GM23248 (cell line): Measurements from ENCODE around the gene FPR2. TPM values are rescaled to one million over a fixed set of nuclear protein-coding genes. Genes with fewer than 3 reads are reported as not detected.

ENCODE experiments used
- DNase-seq: peaks from one replicate; pipeline ENCODE4 v3.0.0-alpha.2; 2015
- H2AFZ ChIP-seq: fragments of 200-600 bp; sonication (generic); 2 replicates; pipeline ENCODE4 v1.6.1; 2016; ENCODE audit warnings: antibody characterized with exemption
- H3F3A ChIP-seq: fragments of 200-600 bp; sonication (generic); 2 replicates; pipeline ENCODE4 v1.6.1; 2016; ENCODE audit warnings: mild to moderate bottlenecking, antibody characterized with exemption, mixed run types; ENCODE audit not compliant: insufficient read depth
- H3K27ac ChIP-seq: fragments of 200-600 bp; sonication (generic); 2 replicates; pipeline ENCODE4 v1.5.1; 2016; ENCODE audit warnings: mild to moderate bottlenecking
- H3K27me3 ChIP-seq: fragments of 200-600 bp; sonication (generic); replicated peaks from 2 replicates; pipeline ENCODE4 v1.6.1; 2016; ENCODE audit warnings: mild to moderate bottlenecking; ENCODE audit not compliant: insufficient read depth
- H3K36me3 ChIP-seq: fragments of 200-600 bp; sonication (generic); 2 replicates; pipeline ENCODE4 v1.6.1; 2016; ENCODE audit warnings: low read depth, mild to moderate bottlenecking
- H3K4me1 ChIP-seq: fragments of 200-600 bp; sonication (generic); 2 replicates; pipeline ENCODE4 v1.6.1; 2016; ENCODE audit warnings: mild to moderate bottlenecking; ENCODE audit not compliant: insufficient read depth
- H3K4me2 ChIP-seq: fragments of 200-600 bp; sonication (generic); one replicate; pipeline ENCODE4 v1.6.1; 2016; ENCODE audit warnings: mild to moderate bottlenecking; ENCODE audit not compliant: unreplicated experiment
- H3K4me3 ChIP-seq: fragments of 200-600 bp; sonication (generic); 2 replicates; pipeline ENCODE4 v1.5.1; 2016; ENCODE audit warnings: mild to moderate bottlenecking
- H3K79me2 ChIP-seq: fragments of 200-600 bp; sonication (generic); 2 replicates; pipeline ENCODE4 v1.6.1; 2016; ENCODE audit warnings: mild to moderate bottlenecking; ENCODE audit not compliant: insufficient read depth
- H3K9ac ChIP-seq: fragments of 200-600 bp; sonication (generic); 2 replicates; pipeline ENCODE4 v1.6.1; 2016; ENCODE audit warnings: mild to moderate bottlenecking
- H3K9me2 ChIP-seq: fragments of 200-600 bp; sonication (generic); 2 replicates; pipeline ENCODE4 v1.6.1; 2016; ENCODE audit warnings: mixed run types, mild to moderate bottlenecking, moderate library complexity; ENCODE audit not compliant: insufficient read depth
- H3K9me3 ChIP-seq: fragments of 200-600 bp; sonication (generic); one replicate; pipeline ENCODE4 v1.6.1; 2017; ENCODE audit warnings: low read depth
- H4K20me1 ChIP-seq: fragments of 200-600 bp; sonication (generic); 2 replicates; pipeline ENCODE4 v1.6.0; 2016; ENCODE audit not compliant: insufficient read depth
- EZH2 ChIP-seq: fragments of 200-600 bp; sonication (generic); IDR thresholded peaks from 2 replicates; pipeline ENCODE4 v1.6.1; 2018; ENCODE audit warnings: antibody characterized with exemption, mild to moderate bottlenecking; ENCODE audit not compliant: insufficient read depth, poor library complexity, severe bottlenecking
- EZH2phosphoT487 ChIP-seq: fragments of 200-600 bp; sonication (generic); IDR thresholded peaks from 2 replicates; pipeline ENCODE4 v1.6.1; 2018; ENCODE audit warnings: antibody characterized with exemption, moderate library complexity, mild to moderate bottlenecking, low read depth; ENCODE audit not compliant: insufficient read depth
- WGBS, 2 experiments: methylation state at CpG; one replicate each; pipeline ENCODE4 v1.1.6; 2015 to 2017; ENCODE audit warnings: low lambda C conversion rate in 2 of 2, low coverage in 1 of 2; ENCODE audit errors: missing lambda C conversion rate in 2 of 2; 5-methylcytosine and 5-hydroxymethylcytosine counted together
- in situ Hi-C: fragments of 300-500 bp; cut with MboI; formaldehyde crosslinking; loops from 2 replicates; pipeline ENCODE4 v1.15.0; 2020
- polyA plus RNA-seq: library from polyadenylated mRNA; unstranded; fragments of >200 nt; fragmentation: Nextera tagmentation; extraction: Ambion mirVana; gene quantifications from 2 replicates; pipeline ENCODE4 v1.2.1, GENCODE V29; 2016
- total RNA-seq: library from RNA; depleted of rRNA; stranded (reverse); fragments of >200 nt; shearing (Covaris generic); gene quantifications from 2 replicates; pipeline ENCODE4 v1.2.3, GENCODE V29; 2014

Gene FPR2
- total and polyA plus RNA-seq, 2 experiments from 2014 or later: not detected

- peak; percentile 45 for DNase-seq
- Histone ChIP-seq H3K9me3 (no peaks in the 10 kb centered on the region), H4K20me1 (no peaks in the 10 kb centered on the region), H3K4me2 (no peak overlapping the region), H2AFZ (no peak overlapping the region), H3K4me3 (no peak overlapping the region), H3K9ac (no peak overlapping the region), H3K27ac (no peak overlapping the region), H3K9me2 (no peaks in the 10 kb centered on the region), H3K27me3 (peaks cover 12% of the 10 kb centered on the region), H3F3A (peaks cover 16% of the 10 kb centered on the region), H3K79me2 (no peaks in the 10 kb centered on the region), H3K36me3 (no peaks in the 10 kb centered on the region), H3K4me1 (no peaks in the 10 kb centered on the region; the same call in 1 of the 2 replicates)
- TF ChIP-seq EZH2 (no peak), EZH2phosphoT487 (no peak)
- in situ Hi-C loops: no loop called here
- WGBS, 2 experiments: 2% methylated on average over 3 of the region's 3 CpGs
These were observed 46.1 kb upstream of the FPR2 start for GRCh38 chr19:51714848-51715247.

- H3K79me2 ChIP-seq: no peaks in the 10 kb centered on the region
- no peak overlapping the region for H3K4me2 ChIP-seq
- 46 to 62% methylated on average over 3 of the region's 3 CpGs for WGBS, 2 experiments
- H3K4me1 ChIP-seq: no peaks in the 10 kb centered on the region
- H3K27me3 ChIP-seq: peaks cover 21% of the 10 kb centered on the region
- in situ Hi-C loops: no loop called here
- no peak overlapping the region for H2AFZ ChIP-seq
- no peaks in the 10 kb centered on the region for H3K36me3 ChIP-seq
- no peak overlapping the region for H3K9ac ChIP-seq
- no peak overlapping the region for H3K4me3 ChIP-seq
- no peak overlapping the region for H3K27ac ChIP-seq
- no peaks in the 10 kb centered on the region for H3K9me3 ChIP-seq
- no peaks in the 10 kb centered on the region for H4K20me1 ChIP-seq
- peaks cover 8% of the 10 kb centered on the region; the same call in 1 of the 2 replicates for H3F3A ChIP-seq
- no peaks in the 10 kb centered on the region for H3K9me2 ChIP-seq
- TF ChIP-seq EZH2 (no peak), EZH2phosphoT487 (no peak)
- no peak for DNase-seq
These were observed 45.1 kb upstream of the FPR2 start for GRCh38 chr19:51715850-51716249.

GRCh38 chr19:51716925-51717324 lies 44.1 kb upstream of the FPR2 start:
- H3K79me2 ChIP-seq: no peaks in the 10 kb centered on the region
- no peak overlapping the region for H3K9ac ChIP-seq
- TF ChIP-seq EZH2phosphoT487 (no peak), EZH2 (no peak)
- DNase-seq: no peak
- H2AFZ ChIP-seq: no peak overlapping the region
- in situ Hi-C loops: no loop called here
- no peak overlapping the region for H3K27ac ChIP-seq
- H3K4me2 ChIP-seq: no peak overlapping the region
- H3K9me3 ChIP-seq: no peaks in the 10 kb centered on the region
- H3K36me3 ChIP-seq: no peaks in the 10 kb centered on the region
- H3F3A ChIP-seq: no peaks in the 10 kb centered on the region
- H3K9me2 ChIP-seq: no peaks in the 10 kb centered on the region
- no peaks in the 10 kb centered on the region for H4K20me1 ChIP-seq
- H3K4me3 ChIP-seq: no peak overlapping the region
- no peaks in the 10 kb centered on the region for H3K4me1 ChIP-seq
- peaks cover 29% of the 10 kb centered on the region for H3K27me3 ChIP-seq
- WGBS, 2 experiments: 64 to 67% methylated on average over 11 of the region's 11 CpGs

GRCh38 chr19:51719251-51719988 lies 41.6 kb upstream of the FPR2 start:
- Histone ChIP-seq H3K4me1 (peaks cover 2% of the 10 kb centered on the region; the same call in 1 of the 2 replicates), H3K9me3 (no peaks in the 10 kb centered on the region), H4K20me1 (no peaks in the 10 kb centered on the region), H3K4me2 (no peak overlapping the region), H3K9me2 (no peaks in the 10 kb centered on the region), H3F3A (no peaks in the 10 kb centered on the region), H3K36me3 (no peaks in the 10 kb centered on the region), H3K9ac (no peak overlapping the region), H3K4me3 (no peak overlapping the region), H3K27me3 (peaks cover 45% of the 10 kb centered on the region), H2AFZ (no peak overlapping the region), H3K27ac (no peak overlapping the region), H3K79me2 (no peaks in the 10 kb centered on the region)
- no peak for DNase-seq
- WGBS, 2 experiments: 26 to 31% methylated on average over 54 to 81 of the region's 83 CpGs
- in situ Hi-C loops: no loop called here
- TF ChIP-seq EZH2phosphoT487: no peak
- TF ChIP-seq EZH2: no peak
